HG03045 (cell line): ENCODE data around the gene RMC1.
"Not testable (repeated sequence)": the region's sequence is repeated elsewhere in the genome, so short reads cannot be mapped to it uniquely, and the experiment has no call there.

ENCODE experiments used
- ATAC-seq: cut with Tn5 transposase; IDR thresholded peaks from one replicate; pipeline ENCODE4 v1.9.1; 2021; ENCODE audit warnings: mild to moderate bottlenecking, moderate library complexity; ENCODE audit not compliant: unreplicated experiment

The RMC1 gene

DNA sequence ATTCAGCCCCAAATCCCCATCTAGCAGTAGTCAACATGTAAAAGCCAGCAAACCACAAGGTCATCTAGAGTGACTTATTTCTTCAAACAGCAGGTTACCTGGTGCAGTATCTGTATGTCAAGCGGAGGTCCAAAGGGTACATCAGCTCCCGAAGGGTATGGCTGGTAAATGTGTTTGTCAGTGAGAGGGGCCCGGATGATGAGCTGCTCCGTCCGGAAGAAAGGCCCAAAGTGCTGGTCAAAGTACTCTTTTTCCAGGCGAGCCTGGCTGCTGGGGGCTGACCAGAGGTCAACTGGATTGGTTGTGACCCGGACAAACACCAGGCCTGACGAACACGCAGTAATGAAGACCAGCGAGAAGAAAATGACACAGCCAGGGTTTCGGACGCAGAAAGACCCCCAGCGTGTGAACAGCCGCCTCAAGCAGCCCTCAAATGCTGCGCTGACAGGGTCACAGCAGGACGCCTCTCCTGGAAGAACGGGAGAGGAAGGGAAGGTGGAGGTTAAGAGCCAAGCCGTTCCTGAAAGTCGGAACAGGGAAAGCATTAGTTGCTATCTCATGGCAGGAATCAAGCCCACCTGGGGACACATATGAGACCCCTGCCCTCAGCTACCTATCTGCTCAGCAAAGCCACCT, 53.0 kb downstream of the RMC1 start:
- ATAC-seq, result no peak

GRCh38 chr18:23557511-23557910, 54.2 kb downstream of the RMC1 start:
- ATAC-seq, result not testable (repeated sequence)

DNA sequence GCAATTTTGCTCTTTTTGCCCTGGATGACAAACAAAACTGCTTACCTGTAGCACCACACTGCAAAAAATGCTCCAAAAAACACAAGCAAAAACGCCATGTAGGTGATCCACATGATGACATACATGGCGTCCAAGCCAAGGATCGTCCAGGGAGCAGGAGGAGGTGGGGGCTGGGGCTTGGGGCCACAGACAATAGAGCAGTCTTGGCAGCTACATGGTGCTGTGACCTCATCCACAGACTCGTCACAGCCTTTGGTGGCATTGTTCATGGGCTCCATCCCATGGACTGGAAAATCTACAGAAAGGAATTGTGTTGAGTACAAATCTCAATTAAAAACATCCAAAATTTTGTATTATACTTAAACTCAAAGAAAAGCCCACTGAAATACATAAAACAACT, 56.9 kb downstream of the RMC1 start:
- ATAC-seq, result no peak

- ATAC-seq, result no peak
These were observed 60.2 kb downstream of the RMC1 start for GRCh38 chr18:23563377-23564043.

DNA sequence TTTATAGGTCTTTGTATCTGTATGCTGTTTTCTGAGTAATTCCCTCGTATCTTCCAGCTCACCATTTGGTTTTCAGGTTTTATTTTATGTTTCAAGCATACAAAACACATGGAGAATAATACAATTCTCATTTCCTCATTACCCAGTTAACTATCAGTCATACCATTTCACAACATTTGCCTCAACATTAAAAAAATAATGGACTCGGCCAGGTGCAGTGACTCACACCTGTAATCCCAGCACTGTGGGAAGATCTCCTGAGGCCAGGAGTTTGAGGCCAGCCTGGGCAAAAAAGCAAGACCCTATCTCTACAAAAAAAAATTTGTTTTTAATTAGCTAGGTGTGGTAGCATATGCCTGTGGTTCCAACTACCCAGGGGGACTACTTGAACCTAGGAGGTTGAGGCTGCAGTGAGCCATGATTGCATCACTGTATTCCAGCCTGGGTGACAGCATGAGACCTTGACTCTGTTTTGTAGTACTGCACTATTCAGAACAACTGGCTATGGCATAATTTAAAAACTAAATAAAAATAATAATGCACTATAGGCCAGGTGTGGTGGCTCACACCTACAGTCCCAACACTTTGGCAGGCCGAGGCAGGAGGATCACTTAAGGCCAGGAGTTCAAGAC, 62.7 kb downstream of the RMC1 start:
- no peak for ATAC-seq

DNA sequence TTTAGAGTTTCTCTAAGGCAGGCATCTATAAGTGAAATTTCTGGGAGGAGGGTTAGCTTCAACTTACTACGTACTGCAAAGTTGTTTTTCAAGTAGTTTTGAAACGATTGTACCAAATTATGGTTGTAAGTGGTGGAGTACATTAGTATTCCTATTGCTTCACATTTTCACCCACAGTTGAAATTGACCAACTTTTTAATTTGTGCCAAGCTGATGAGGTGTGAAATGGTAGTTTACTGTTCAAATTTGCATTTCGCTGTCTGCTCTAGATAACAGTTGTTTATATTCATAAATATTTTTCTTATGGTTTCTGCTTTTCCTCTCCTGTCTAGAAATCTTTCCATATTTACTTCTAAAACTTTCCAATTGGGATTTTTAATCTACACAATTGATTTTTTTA, 64.4 kb downstream of the RMC1 start:
- no peak for ATAC-seq

DNA sequence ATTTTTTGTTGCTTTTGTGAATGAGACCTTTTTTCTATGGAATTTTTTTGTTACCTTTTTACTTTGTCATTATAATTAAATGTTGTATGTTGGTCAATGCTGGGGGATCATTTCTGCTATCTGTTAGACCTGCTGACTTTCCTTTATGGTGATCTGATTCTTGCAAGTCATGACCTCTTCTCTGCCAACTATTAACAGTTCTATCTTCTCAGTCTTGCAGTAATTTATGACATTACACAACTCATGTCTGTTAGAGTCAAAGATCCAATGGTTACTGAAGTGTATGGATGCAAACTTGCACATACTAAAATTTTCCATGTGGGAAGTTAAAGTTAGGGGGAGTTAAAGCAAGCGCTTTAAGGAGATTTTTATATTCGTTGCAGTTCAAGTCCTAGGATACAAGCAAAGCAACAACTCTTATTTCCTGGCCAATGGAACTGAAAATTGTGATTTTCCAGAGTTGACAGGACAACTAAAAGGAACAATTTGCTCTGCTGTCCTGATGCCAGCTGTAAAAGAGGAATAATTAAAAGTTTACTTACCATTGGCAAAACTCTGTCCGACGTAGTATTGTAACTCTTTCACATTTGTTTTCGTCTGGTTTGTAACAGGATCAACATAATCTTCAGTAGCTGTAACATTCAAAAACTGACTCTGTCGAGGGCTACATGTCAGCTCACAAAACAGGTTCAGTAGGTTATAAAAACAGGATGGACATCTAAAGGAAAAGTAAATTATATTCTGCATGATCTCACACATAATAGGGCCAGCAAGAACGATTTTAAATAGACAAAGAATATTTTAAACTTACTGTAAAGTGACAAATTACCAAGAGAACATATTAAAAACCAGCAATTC, 65.2 kb downstream of the RMC1 start:
- ATAC-seq, result no peak

DNA sequence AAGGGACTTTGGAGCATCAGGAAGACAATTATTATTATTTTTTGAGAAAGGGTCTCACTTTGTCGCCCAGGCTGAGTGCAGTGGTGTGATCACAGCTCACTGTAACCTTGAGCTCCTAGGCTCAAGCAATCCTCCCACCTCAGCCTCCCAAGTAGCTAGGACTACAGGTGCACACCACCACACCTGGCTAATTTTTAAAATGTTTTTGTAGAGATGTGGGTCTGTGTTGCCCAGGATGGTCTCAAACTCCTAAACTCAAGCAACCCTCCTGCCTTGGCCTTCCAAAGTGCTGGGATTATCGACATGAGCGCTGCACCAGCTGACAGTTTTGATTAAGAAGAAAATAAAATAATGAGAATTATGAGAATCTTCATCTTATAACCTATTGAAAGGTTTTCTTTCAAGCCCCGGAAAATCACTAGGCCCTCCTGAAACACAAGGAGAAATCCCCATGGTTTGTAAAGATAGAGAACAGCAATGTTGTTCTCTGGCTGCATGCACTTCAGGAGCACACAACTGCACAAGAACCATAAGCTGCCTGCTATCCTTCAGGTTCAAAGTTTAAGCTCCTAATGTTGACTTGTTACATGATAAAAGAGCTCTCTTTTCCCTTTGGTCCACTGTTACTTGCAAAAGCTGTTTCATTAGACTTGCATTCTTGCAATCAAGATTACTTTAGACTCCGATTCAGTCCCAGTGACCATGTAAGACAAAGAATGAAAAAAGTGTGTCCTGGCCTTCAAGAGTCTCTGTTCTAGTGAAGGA, 66.2 kb downstream of the RMC1 start:
- no peak for ATAC-seq

DNA sequence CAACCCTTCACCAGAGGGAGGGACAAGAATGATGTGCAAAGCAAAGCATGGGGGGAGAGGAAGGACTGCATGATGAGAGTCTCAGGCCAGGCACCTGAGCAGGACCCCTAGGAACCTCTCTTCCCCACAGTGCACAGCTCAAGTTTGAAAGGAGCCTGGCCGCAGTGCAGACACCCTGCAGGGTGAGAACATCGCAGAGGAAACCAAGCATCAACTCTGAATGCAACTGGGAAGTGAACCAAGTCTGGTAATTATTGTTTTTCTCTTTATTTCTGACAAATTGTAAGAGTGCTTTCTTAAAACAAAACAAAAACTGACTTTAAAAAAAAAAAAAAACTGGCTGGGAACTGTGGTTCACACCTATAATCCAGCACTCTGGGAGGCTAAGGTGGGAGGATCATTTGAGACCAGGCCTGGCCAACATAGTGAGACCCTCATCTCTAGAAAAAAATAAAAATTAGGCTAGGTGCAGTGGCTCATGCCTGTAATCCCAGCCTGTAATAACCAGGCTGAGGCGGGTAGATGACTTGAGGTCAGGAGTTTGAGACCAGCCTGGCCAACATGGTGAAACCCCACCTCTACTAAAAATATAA, 67.7 kb downstream of the RMC1 start:
- ATAC-seq, result no peak

- no peak for ATAC-seq
These were observed 68.7 kb downstream of the RMC1 start for GRCh38 chr18:23572012-23572411.

DNA sequence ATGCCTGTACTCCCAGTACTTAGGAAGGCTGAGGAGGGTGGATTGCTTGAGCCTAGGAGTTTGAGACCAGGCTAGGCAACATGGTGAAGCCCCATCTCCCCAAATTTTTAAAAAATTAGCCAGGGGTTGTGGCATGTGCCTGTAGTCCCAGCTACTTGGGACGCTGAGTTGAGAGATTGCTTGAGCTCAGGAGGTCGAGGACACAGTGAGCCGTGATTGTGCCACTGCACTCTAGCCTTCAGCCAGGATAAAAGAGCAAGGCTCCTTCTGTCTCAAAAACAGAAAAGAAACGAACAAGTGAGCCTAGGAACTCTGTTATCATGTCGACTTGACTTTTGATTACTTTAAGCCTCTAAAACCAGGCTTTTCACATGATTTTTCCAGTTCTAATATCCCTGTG, 69.3 kb downstream of the RMC1 start:
- no peak for ATAC-seq

DNA sequence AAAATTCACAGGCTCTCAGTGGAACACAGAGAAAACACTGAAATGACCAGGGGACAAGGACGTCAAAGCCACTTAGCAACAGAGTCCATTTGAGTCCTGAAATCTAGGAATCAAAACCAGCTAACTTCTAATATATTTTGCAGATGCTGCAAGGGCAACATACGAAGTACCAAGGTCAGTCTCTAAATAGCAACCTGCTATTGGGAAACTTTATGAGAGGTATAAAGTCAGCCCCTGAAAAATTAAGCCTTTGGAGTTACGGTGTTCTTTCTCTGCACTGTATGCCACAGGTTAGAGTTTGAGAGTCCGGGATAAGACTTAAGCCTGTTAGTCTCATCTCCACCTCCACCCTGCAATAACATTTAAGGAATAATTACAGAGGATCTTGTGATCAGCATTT, 69.7 kb downstream of the RMC1 start:
- no peak for ATAC-seq

DNA sequence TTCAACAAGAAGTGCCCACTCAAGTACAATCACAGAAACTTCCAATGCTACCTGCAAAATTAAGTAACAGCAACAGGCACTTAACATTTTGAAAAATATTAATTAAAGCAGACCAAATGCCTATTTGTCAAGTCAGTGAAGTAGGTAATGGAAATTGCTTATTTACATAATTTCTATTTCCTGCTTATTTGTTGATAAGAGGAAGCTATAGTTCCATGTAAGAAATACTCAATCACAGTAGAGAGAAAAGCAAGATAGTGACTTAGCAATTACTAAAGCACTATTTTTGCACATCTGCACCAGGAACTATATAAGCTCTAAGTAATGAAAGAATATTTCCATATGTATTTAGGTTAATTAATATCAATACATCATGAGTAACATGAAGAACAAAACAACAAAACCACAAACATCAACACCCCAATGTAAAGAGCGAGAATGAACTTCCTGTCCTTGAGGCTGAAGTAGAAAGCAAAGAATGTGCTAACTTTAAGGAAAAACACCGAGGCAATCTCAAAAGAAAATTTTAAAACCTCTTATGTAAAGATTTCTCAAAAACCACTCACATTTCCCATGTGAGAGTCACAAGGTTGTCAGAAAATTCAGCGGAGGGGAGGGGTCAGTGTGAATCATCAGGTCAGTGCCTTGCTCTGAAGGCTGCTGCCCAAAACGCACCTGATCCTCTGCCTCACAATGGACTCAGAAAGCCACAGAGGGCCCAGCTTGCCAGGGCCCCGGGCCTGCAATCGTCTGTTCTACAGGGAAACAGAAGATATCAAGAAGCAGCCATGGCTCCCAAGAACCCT, 70.5 kb downstream of the RMC1 start:
- no peak for ATAC-seq

GRCh38 chr18:23574611-23575308, 71.4 kb downstream of the RMC1 start:
- no peak for ATAC-seq

DNA sequence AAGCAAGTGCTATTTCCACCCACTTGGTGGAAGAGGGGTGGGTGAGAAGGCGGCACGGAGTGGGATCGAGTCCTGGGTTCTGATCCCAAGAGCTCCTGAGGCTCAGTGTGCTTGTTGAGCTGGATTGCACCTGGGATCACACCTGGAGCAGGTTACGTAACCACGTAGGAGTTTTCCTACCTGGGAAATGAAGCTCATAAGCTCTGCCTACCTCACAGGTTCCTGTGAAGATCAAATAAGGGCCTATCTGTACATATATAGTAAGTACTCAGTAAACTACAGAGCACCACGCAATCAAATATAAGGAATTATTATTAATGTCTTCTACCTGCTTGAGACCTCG, 72.0 kb downstream of the RMC1 start:
- ATAC-seq, result no peak

DNA sequence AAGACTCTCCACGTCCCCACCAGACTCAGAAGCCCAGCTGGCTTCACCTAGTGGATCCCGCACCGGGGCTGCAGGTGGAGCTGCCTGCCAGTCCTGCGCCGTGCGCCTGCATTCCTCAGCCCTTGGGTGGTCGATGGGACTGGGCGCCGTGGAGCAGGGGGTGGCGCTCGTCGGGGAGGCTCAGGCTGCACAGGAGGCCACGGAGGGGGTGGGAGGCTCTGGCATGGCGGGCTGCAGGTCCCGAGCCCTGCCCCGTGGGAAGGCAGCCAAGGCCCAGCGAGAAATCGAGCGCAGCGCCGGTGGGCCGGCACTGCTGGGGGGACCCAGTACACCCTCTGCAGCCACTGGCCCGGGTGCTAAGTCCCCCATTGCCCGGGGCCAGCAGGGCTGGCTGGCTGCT, 74.2 kb downstream of the RMC1 start:
- not testable (repeated sequence) for ATAC-seq

DNA sequence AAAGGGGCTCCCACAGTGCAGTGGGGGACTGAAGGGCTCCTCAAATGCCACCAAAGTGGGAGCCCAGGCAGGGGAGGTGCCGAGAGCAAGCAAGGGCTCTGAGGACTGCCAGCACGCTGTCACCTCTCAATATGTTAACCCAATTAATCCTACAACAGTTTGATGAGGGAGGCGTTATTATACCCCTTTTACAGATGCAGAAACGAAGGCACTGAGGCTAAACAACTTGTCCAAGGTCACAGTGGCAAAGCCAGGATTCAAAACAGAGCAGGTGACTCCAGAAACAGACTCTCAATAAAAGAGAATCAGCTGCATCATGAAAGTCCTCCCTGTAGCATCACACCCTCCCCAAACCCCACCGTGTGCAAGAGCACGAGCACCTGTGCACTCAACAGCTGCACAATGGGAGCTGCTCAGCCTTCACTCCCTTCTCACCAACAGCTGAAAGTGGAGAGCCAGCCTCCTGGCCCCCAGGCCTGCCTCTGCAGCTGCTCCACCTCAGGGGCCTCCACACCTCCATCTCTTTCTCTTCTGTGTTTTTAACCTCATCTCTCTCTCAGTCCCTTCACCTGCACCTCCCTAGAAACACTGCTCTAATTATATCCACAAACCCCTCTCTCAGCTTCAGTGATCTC, 74.9 kb downstream of the RMC1 start:
- no peak for ATAC-seq

DNA sequence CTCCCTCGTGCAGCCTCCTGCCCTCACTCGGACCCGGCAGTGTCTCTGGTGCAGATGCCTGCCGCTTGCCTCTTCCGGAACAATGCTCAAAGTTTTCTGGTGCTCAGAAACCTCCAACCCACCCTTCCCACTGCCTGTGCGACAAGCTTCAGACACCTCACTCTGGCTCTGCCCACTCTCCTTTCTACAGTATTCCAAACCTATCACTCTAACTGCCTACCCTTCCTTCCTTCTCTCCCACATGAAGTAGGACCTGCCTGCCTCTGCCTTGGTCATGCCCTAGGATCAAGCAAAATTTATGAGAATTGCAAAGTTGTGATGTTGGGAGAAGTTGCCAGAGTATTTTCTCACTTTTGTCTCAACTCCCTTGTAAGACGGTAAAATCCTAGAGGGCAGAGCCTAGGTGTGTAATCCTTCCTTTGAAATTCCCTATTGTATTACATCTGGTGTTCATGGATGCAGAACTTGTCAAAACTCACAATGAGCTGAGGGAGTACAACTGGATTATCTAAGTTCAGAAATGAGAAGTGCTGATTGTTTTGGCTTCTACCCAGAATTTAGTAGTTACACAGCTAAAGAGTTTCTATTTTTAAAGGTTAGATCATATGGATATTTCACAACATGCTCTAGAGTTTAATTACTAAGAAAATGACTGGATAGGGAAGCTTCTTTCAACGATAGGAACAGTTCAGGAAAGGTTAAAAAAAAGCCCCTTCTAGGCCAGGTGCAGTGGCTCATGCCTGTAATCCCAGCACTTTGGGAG, 75.8 kb downstream of the RMC1 start:
- ATAC-seq, result no peak
